ENCODE measurements around the gene FXYD2. TPM values are rescaled to one million over a fixed set of nuclear protein-coding genes. Genes with fewer than 3 reads are reported as not detected.

Gene FXYD2
- total RNA-seq, 1 donor from 2014 or later, result not detected

- peaks cover 73% of the 10 kb centered on the region for H3K27me3 Mint-ChIP-seq (ENCODE audit: unreplicated experiment)
- H3K4me3 Mint-ChIP-seq (ENCODE audit: unreplicated experiment), result no peak overlapping the region
- DNase-seq (ENCODE audit: extremely low spot score, unreplicated experiment), result no peak
- TF ChIP-seq CTCF (IDR thresholded peaks at IDR 0.05), result no peak
- no peak overlapping the region for H3K27ac Mint-ChIP-seq (ENCODE audit: unreplicated experiment)
- peaks cover 4% of the 10 kb centered on the region for H3K4me1 Mint-ChIP-seq (ENCODE audit: unreplicated experiment)
- no peaks in the 10 kb centered on the region for H3K9me3 Mint-ChIP-seq (ENCODE audit: unreplicated experiment)
- H3K36me3 Mint-ChIP-seq (ENCODE audit: unreplicated experiment), result peaks cover 3% of the 10 kb centered on the region
Measured at GRCh38 chr11:117794772-117795629, 29.5 kb downstream of the FXYD2 start.

- Mint-ChIP-seq H3K36me3 (ENCODE audit: unreplicated experiment) (peaks cover 3% of the 10 kb centered on the region), H3K27me3 (ENCODE audit: unreplicated experiment) (peaks cover 71% of the 10 kb centered on the region), H3K9me3 (ENCODE audit: unreplicated experiment) (no peaks in the 10 kb centered on the region), H3K27ac (ENCODE audit: unreplicated experiment) (no peak overlapping the region), H3K4me1 (ENCODE audit: unreplicated experiment) (peaks cover 4% of the 10 kb centered on the region), H3K4me3 (ENCODE audit: unreplicated experiment) (no peak overlapping the region)
- no peak for DNase-seq (ENCODE audit: extremely low spot score, unreplicated experiment)
- no peak for TF ChIP-seq CTCF (IDR thresholded peaks at IDR 0.05)
Measured at GRCh38 chr11:117794135-117794534, 30.4 kb downstream of the FXYD2 start.

- no peak for TF ChIP-seq CTCF (IDR thresholded peaks at IDR 0.05)
Measured at GRCh38 chr11:117793583-117793982, 31.0 kb downstream of the FXYD2 start.

GRCh38 chr11:117792992-117793391 lies 31.6 kb downstream of the FXYD2 start:
- Mint-ChIP-seq H3K27ac (ENCODE audit: unreplicated experiment) (no peak overlapping the region), H3K4me1 (ENCODE audit: unreplicated experiment) (peaks cover 4% of the 10 kb centered on the region), H3K36me3 (ENCODE audit: unreplicated experiment) (peaks cover 3% of the 10 kb centered on the region), H3K4me3 (ENCODE audit: unreplicated experiment) (no peak overlapping the region), H3K9me3 (ENCODE audit: unreplicated experiment) (no peaks in the 10 kb centered on the region), H3K27me3 (ENCODE audit: unreplicated experiment) (peaks cover 66% of the 10 kb centered on the region)
- no peak for DNase-seq (ENCODE audit: extremely low spot score, unreplicated experiment)
- no peak for TF ChIP-seq CTCF (IDR thresholded peaks at IDR 0.05)

More at GRCh38 chr11:117793583-117793982, 31.0 kb downstream of the FXYD2 start:
- Mint-ChIP-seq H3K27me3 (ENCODE audit: unreplicated experiment) (peaks cover 68% of the 10 kb centered on the region), H3K4me1 (ENCODE audit: unreplicated experiment) (peaks cover 4% of the 10 kb centered on the region), H3K27ac (ENCODE audit: unreplicated experiment) (no peak overlapping the region), H3K4me3 (ENCODE audit: unreplicated experiment) (no peak overlapping the region), H3K9me3 (ENCODE audit: unreplicated experiment) (no peaks in the 10 kb centered on the region), H3K36me3 (ENCODE audit: unreplicated experiment) (peaks cover 3% of the 10 kb centered on the region)
- DNase-seq (ENCODE audit: extremely low spot score, unreplicated experiment), result no peak

GRCh38 chr11:117792241-117792640 lies 32.3 kb downstream of the FXYD2 start:
- peaks cover 66% of the 10 kb centered on the region for H3K27me3 Mint-ChIP-seq (ENCODE audit: unreplicated experiment)
- no peaks in the 10 kb centered on the region for H3K9me3 Mint-ChIP-seq (ENCODE audit: unreplicated experiment)
- no peak for DNase-seq (ENCODE audit: extremely low spot score, unreplicated experiment)
- no peak overlapping the region for H3K4me3 Mint-ChIP-seq (ENCODE audit: unreplicated experiment)
- no peaks in the 10 kb centered on the region for H3K36me3 Mint-ChIP-seq (ENCODE audit: unreplicated experiment)
- no peak overlapping the region for H3K27ac Mint-ChIP-seq (ENCODE audit: unreplicated experiment)
- no peak for TF ChIP-seq CTCF (IDR thresholded peaks at IDR 0.05)
- no peaks in the 10 kb centered on the region for H3K4me1 Mint-ChIP-seq (ENCODE audit: unreplicated experiment)

All from osteocyte (in vitro differentiated cells).